OCI-LY3 (cell line): Measurements from ENCODE around the gene CDH18.

Experiments used
- EZH2phosphoT487 ChIP-seq: fragments of 200-600 bp; shearing (Covaris generic); IDR thresholded peaks from 2 replicates; pipeline ENCODE4 v1.6.1; 2018; ENCODE audit warnings: antibody characterized with exemption, mixed run types, low read depth
- TF ChIP-seq, protein P1 (sequence below): fragments of 200-600, 300-600 bp; sonication (generic); IDR thresholded peaks from 2 replicates; pipeline ENCODE4 v1.5.1; 2014; ENCODE audit warnings: antibody characterized with exemption, low read length, low read depth

DNA sequence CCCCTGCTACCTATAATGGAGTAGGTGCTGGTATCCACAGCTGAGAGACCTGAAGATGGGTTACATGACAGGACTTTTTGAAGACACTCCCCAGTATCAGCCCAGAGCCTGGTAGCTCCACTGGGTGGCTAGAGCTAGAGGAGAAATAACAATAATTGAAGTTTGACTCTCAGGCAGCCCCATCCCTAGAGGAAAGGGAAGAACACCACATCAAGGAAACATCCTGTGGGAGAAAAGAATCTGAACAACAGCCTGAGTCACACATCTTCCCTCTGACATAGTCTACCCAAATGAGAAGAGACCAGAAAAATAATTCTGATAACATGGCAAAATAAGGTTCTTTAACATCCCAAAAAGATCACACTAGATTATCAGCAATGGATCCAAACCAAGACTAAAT, 432.1 kb downstream of the CDH18 start:
- TF ChIP-seq, protein P1, sequence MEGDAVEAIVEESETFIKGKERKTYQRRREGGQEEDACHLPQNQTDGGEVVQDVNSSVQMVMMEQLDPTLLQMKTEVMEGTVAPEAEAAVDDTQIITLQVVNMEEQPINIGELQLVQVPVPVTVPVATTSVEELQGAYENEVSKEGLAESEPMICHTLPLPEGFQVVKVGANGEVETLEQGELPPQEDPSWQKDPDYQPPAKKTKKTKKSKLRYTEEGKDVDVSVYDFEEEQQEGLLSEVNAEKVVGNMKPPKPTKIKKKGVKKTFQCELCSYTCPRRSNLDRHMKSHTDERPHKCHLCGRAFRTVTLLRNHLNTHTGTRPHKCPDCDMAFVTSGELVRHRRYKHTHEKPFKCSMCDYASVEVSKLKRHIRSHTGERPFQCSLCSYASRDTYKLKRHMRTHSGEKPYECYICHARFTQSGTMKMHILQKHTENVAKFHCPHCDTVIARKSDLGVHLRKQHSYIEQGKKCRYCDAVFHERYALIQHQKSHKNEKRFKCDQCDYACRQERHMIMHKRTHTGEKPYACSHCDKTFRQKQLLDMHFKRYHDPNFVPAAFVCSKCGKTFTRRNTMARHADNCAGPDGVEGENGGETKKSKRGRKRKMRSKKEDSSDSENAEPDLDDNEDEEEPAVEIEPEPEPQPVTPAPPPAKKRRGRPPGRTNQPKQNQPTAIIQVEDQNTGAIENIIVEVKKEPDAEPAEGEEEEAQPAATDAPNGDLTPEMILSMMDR: no peak
- TF ChIP-seq EZH2phosphoT487: no peak
